LNCaP clone FGC (cell line): Measurements from ENCODE around the gene RPLP2.

ENCODE experiments used
- DNase-seq: peaks from one replicate; pipeline ENCODE4 v3.0.0-alpha.2; 2011; ENCODE audit warnings: low read depth
- H3K4me3 ChIP-seq: 2 replicates; pipeline ENCODE4 v1.5.1; 2011; ENCODE audit warnings: mild to moderate bottlenecking, low read depth, low read length, control low read depth
- CTCF ChIP-seq: IDR thresholded peaks from 2 replicates; pipeline ENCODE4 v1.5.1; 2012; ENCODE audit warnings: mild to moderate bottlenecking; ENCODE audit not compliant: control insufficient read depth, insufficient read depth; ENCODE audit errors: extremely low read depth

Gene RPLP2

GRCh38 chr11:818396-819128 lies 8.8 kb downstream of the RPLP2 start, which contains the start of gene PNPLA2:
PNPLA2 (plus strand) TSS chr11:818914; CDS start chr11:819719, 805 bp downstream.
- DNase-seq, result no peak
- no peak for TF ChIP-seq CTCF
- H3K4me3 ChIP-seq, result peak within 1 kb of the TSS; percentile 80

- DNase-seq, result no peak
- TF ChIP-seq CTCF, result no peak
- peak overlapping the region; percentile 80 for H3K4me3 ChIP-seq
Observed at GRCh38 chr11:819129-819931, 9.6 kb downstream of the RPLP2 start.

- H3K4me3 ChIP-seq, result peak overlapping the region; percentile 80
- no peak for TF ChIP-seq CTCF
- peak; percentile 91 for DNase-seq
Observed at GRCh38 chr11:819943-820649, 10.3 kb downstream of the RPLP2 start.

GRCh38 chr11:820655-821511 lies 11.1 kb downstream of the RPLP2 start:
- no peak for TF ChIP-seq CTCF
- peak overlapping the region; percentile 80 for H3K4me3 ChIP-seq
- no peak for DNase-seq

GRCh38 chr11:821512-822371 lies 12.0 kb downstream of the RPLP2 start:
- no peak for TF ChIP-seq CTCF
- no peak overlapping the region for H3K4me3 ChIP-seq
- DNase-seq, result no peak
